Skin epidermis (tissue), 12 donors: ENCODE results near the gene HRAS.

Experiments used
- H3K27ac ChIP-seq, 21 experiments: fragments of 200-600 bp; sonication (generic) in 11 of 21; one replicate each; pipeline ENCODE4 v1.5.0; 2020; ENCODE audit warnings: mild to moderate bottlenecking in 3 of 21, inconsistent platforms in 2 of 21, moderate library complexity in 2 of 21
- H3K4me3 ChIP-seq, 7 experiments: fragments of 200-600 bp; sonication (generic) in 2 of 7; one replicate each; pipeline ENCODE4 v1.5.0; 2020; ENCODE audit warnings: inconsistent platforms in 2 of 7, mild to moderate bottlenecking in 2 of 7, moderate library complexity in 1 of 7

HRAS gene

DNA sequence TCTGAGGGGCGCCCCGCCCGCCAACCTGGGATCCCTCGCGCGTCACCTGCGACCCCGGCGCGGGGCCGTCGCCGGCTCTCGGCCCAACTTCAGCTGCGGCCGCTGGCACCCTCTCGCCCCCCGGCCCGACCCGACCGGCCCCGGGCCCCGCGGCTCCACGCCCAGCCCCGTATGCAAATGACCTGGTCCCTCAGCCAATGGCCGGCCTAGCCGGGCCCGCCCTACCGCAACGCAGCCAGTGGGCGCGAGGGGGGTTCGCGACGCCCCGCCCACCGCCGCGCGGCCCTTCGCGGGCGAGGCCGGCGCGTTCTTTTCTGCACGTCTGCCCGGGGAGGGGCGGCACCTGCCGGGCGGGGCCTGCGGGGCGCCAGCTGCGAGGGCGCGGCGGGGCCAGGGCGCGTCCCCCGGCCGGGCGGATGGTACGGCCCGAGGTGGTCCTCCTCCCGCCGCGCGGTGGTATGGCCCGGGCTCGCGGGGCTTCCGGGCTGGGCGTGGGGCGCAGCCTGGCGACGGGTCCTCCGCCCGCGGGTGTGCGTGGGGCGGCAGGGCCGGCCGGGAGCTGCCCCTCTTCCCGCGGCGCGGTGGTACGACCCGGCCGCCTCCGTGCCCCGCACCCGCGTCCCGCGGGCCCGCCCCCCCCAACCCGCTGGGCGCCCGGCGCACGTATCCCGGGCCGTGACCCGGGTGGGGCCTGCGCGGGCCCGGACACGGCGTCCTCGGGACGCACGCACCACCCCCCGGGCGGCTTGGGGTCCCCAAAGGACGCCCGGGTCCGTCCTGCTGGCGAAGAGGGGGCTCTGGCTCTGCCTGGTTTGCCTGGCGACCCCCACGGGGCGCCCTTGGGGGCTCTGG, 33.2 kb upstream of the HRAS start:
- H3K4me3 ChIP-seq: peak overlapping the region; percentile 46 to 73 (median 54)
- H3K27ac ChIP-seq: peak overlapping the region; percentile 75 to 97 (median 91)

DNA sequence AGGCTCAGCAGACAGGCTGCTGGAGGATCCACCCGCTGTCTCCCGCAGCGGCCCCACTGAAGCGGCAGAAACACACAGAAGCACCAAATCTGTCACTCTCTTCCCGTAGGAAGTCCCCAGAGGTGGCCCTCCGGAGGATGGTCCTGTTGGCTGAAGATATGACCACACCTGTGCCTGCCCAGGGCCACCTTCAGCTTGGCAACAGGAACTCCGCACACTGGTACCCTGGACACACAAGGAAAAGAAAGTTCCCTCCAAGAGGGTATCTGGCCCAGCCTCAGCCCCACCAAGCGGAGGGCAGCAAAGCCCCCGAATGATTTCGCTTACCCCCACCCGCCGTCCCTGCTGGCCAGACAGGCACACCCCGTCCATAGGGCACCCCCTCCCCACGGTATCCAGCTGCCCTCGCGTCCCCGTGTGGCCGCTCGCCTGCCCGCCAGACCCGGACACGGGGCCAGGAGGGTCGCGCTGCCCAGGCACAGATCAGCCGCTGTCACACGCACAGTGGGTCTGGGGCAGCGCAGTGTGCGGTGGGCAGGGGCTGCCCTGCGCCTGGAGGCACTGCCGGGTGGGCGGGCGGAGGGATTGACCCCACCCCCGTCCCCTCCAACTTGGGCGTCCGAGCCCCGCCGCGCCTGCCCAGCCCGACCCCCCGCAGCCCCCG, 32.4 kb upstream of the HRAS start:
- Histone ChIP-seq H3K27ac (peak overlapping the region in 20 of 21 experiments; percentile 52 to 97 (median 88)), H3K4me3 (peak overlapping the region; percentile 33 to 73 (median 54))

DNA sequence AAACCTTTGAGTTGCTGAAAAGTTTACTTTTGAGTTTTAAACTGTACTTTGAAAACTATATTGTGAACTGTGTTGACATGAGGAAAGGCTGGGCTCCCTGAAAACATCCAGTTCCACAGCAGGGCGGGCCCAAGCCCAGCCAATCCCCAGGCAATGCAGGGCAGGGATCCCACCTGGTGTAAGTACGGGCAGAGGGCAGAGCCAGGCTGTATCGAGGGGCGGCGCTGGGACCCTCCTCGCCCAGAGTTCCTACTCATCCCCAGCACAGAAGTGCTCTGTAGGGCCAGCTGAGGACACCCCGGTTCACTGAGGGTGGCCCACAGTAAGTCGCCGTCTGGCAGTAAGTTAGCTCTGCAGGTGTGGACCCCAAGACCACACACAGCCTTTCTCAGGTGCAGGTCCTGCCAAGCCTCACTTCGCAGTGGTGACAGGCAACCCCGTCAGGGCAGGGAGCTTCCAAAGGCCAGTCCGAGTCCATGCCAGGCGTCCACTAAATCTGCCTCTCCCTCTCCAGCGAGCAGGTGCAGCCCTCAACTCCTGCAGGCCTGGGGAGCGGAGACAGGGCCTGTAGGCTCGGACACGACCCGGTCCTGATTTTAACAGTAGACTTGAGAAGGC, 31.7 kb upstream of the HRAS start:
- H3K4me3 ChIP-seq: peak overlapping the region in 6 of 7 experiments; percentile 33 to 73 (median 52)
- H3K27ac ChIP-seq: peak overlapping the region in 16 of 21 experiments; percentile 67 to 97 (median 90)

DNA sequence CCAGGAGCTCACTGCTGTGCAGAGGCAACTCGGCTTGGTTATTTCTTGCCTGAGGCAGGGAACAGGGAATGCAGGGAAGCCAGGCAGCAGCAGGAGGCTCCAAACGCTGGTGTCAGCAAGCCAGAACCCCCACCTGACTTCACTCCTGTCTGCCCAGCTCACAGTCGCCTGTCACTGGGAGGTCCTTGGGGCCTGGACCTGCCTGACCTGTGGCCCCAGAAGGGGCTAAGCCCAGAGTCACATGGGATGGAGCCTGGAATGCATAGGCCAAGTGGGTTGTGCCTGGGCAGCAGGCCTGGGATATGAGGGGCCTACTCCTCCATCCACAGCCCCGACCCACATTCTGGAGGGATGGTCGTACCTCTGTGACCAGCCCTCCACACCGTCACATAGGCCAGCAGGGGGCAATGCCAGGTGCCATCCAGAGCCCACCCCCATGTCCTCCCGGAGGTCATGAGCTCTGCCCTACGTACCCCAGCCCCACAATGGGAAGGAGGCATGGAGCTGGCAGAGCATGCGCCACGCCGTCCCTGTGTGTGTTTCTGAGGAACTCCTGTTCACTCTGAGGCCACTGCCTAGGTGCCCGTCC, 30.6 kb upstream of the HRAS start:
- Histone ChIP-seq H3K27ac (peak overlapping the region in 1 of 21 experiments; percentile 29), H3K4me3 (no peak overlapping the region)

DNA sequence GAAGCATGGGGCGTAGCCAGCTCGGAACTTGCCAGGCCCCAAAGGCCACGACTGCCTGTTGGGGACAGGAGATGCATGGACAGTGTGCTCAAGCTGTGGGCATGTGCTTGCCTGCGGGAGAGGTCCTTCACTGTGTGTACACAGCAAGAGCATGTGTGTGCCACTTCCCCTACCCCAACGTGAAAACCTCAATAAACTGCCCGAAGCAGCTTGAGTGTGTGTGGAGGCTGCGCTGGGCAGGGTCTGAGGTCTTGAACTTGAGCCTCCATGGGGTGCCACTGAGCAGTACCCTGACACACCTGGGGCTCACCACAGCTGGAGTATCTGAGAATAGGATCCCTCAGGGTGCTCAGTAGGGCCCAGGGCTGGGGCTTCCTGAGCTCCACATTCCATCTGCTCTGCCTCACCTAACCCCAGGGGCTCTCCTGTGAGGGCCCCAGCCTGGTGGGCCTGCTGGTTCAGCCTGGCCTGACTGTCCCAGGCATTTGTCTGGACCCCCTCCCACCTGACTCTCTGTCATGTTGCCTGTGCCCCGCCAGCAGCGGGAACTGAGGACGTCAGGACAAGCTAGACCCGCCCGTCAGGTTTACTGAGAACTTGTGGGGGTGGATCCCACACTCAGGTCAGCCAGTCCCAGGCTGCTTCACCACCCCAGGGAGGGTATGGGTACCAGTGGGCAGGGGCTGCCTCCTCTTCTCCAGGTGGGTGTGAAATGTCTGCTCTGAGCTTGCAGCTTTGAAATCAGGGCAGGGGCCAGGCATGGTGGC, 28.6 kb upstream of the HRAS start:
- Histone ChIP-seq H3K4me3 (no peak overlapping the region), H3K27ac (peak overlapping the region in 5 of 21 experiments; percentile 11 to 61 (median 54))

DNA sequence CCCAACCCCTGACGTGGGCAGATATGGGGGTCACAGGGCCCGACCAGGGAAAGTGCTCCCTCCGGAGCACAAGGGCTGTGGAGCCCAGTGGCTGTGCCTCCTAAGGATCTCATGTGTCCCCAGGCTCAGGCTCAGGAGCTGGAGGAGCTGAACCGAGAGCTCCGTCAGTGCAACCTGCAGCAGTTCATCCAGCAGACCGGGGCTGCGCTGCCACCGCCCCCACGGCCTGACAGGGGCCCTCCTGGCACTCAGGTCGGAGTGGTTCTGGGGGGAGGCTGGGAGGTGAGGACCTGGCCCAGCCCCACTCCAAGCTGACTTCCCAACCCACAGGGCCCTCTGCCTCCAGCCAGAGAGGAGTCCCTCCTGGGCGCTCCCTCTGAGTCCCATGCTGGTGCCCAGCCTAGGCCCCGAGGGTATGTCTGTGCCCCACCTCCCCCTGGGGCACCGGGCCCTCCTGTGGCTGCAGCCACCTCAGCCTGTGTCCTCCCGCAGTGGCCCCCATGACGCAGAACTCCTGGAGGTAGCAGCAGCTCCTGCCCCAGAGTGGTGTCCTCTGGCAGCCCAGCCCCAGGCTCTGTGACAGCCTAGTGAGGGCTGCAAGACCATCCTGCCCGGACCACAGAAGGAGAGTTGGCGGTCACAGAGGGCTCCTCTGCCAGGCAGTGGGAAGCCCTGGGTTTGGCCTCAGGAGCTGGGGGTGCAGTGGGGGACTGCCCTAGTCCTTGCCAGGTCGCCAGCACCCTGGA, 27.9 kb upstream of the HRAS start:
- peak overlapping the region in 5 of 21 experiments; percentile 11 to 61 (median 54) for H3K27ac ChIP-seq

DNA sequence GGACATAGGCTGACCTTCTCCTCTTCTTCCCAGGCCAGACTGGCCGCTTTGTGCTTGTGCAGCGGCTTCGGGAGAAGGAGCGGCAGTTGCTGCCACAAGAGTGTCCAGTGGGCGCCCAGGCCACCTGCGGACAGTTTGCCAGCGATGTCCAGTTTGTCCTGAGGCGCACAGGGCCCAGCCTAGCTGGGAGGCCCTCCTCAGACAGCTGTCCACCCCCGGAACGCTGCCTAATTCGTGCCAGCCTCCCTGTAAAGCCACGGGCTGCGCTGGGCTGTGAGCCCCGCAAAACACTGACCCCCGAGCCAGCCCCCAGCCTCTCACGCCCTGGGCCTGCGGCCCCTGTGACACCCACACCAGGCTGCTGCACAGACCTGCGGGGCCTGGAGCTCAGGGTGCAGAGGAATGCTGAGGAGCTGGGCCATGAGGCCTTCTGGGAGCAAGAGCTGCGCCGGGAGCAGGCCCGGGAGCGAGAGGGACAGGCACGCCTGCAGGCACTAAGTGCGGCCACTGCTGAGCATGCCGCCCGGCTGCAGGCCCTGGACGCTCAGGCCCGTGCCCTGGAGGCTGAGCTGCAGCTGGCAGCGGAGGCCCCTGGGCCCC, 26.8 kb upstream of the HRAS start:
- Histone ChIP-seq H3K4me3 (peak overlapping the region in 5 of 7 experiments; percentile 85 to 93 (median 89)), H3K27ac (peak overlapping the region in 7 of 21 experiments; percentile 32 to 97 (median 84))

More for the DNA sequence above, 27.9 kb upstream of the HRAS start:
- H3K4me3 ChIP-seq: no peak overlapping the region

DNA sequence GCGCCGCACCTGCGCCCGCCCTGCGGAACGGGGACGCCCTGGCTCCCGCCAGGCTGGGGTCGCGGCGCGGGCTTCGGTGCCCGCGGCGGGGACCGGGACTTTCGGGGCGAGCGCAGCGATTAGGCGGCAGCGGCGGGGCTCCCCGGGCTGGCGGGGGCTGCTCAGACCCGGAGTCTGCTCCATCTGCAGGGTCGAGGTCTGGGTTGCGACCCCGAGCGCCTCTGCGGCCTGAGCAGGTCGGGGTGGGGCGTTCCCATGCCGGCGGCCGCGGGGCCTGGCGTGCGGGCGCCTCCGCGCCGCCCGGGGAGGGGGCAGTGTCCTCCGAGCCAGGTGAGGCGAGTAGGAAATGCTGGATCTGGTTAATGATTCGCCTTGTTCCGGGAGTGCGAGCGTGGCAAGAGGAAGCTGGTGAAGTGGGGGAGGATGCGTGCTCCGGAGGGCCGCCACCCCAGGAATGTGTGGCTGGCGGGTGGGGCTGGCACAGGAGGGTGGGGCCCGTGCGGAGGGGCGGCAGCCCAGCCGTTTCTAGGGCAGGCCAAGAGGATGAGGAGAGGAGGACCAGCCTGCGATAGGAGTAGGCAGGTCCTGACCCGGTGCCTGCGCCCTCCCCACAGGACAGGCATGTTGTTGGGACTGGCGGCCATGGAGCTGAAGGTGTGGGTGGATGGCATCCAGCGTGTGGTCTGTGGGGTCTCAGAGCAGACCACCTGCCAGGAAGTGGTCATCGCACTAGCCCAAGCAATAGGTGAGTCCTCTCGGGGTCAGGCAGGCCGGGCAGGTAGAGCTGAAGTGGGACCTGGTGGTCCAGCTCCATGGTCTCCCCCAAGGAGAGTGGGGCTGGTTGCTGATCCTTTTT, 26.0 kb upstream of the HRAS start:
- peak overlapping the region; percentile 34 to 97 (median 84) for H3K27ac ChIP-seq
- peak overlapping the region; percentile 85 to 93 (median 89) for H3K4me3 ChIP-seq

DNA sequence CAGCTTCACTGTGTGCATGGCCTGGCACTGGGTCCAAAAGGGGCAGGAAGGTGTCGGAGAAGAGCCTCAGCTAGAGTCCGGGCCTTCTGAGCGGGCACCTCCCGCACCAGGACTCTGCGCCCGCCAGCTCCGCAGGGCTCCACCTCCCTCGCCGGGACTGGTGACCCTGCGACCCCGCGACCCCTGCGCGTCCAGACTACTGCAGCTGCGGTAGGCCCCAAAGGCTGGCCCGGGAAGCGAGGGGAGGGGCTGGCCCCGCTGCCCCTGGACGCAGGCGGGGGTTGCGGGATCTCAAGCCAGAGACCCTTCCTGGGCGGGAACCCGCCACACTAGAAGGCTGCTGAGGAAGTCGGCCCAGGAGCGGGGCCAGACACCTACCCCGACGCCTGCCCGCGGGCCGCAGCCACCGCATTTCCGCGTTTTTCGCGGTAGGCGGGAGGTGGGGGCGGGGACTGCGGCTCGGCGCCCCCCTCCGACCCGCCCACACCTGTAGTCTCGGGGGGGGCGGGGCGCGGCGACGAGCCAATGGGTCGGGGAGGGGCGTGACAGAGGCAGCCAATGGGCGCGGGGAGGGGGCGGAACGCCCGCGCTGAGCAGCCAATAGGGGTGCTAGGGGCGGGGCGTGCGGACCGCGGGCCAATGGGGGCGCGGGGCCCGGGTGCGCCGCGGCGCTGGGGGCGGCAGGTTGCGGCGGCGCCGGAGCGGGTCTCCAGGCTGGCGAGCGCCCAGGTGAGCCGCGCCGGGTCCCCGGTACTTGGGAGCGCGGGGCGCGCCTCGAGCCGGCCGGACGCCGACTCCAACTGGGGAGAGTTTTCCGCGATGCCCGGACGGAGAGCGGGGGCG, 25.1 kb upstream of the HRAS start, which contains the start of the genes LMNTD2 and RASSF7:
Gene LMNTD2, minus strand, starts transcription at position 434 of the 843 bp plus-strand sequence. Its CDS starts 22 bp downstream, at position 412.
Gene RASSF7, plus strand, starts transcription at position 666 of the 843 bp plus-strand sequence. CDS start 799 bp downstream, outside the sequence.
- Histone ChIP-seq H3K27ac (peak within 1 kb of the TSS; percentile 42 to 97 (median 88)), H3K4me3 (peak within 1 kb of the TSS; percentile 85 to 93 (median 89))

DNA sequence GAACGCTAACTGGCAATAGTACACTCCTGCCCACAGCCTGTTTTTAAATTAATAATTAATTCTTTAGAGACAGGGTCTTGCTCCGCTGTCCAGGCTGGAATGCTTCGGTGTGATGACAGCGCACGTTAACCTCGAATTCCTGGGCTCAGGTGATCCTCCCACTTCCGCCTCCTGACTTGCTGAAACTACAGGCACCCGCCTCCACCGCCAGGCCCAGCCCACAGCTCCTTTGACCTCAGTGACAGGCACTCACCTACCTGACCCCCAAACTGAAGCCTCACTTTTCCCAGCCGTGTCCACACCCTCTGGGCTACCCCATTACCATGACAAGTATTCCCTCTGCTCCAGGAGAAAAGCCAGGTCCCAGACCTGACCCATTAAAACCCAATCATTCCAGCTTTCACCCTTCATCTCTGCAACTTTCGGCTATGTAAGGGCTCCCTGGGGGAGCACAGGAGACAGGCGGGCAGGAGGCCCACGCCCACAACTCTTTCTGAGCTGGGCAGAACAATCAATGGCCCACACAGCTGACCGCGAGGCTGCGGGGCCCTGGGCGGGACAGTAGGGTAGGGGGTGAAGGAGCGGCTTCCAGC, 24.4 kb upstream of the HRAS start:
- H3K27ac ChIP-seq: peak overlapping the region; percentile 42 to 97 (median 87)

DNA sequence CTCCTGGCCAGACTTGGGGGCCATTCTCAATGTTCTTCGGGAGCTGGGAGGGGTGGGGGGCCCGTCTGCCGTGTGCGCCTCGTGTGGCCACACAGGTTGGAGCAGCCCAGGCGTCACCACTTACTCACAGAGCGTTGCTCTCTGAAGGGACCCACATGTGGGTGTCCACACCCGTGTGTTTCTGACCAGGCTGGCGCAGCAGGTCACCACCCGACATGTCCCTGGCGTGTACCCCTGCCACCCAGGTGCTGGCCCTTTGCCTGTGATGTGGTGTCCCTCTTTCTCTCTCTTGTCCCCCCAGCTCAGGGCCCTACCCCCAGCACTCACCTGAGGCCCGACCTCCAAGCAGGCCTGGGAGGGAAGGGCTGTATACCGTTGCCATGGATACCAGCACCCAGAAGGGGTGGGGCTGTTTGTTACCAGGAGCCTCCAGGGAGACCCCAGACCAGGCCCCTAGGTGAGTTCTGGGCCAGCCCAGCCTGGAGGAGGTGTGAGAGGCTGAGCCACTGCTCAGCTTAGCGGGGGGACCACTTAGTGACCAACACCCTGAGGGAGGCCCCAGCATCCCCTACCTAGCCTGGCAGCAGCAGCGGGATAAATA, 23.7 kb upstream of the HRAS start:
- Histone ChIP-seq H3K27ac (peak overlapping the region in 4 of 21 experiments; percentile 83 to 97 (median 91)), H3K4me3 (no peak overlapping the region)

More for the DNA sequence above, 24.4 kb upstream of the HRAS start:
- peak overlapping the region; percentile 85 to 93 (median 89) for H3K4me3 ChIP-seq

DNA sequence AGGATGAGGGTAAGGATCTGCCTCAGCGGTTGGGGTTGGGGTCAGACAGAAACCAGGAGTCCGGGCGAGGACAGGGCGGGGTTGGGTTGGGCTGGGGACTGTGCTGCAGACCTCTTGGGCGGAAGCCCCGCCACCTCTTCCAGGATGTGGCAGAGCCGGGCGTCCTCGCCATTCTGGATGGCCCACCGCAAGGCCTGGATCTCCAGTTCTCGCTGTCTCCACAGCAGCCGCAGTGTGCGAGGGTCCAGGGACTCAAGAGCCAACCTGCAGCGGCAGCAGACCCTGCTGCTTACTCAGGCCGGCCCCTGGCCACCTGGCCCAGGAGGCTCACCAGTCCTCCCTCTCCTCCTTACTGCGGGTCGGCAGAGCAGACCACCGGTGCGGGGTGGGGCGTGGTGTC, 23.1 kb upstream of the HRAS start:
- no peak overlapping the region for H3K27ac ChIP-seq
- H3K4me3 ChIP-seq: no peak overlapping the region

DNA sequence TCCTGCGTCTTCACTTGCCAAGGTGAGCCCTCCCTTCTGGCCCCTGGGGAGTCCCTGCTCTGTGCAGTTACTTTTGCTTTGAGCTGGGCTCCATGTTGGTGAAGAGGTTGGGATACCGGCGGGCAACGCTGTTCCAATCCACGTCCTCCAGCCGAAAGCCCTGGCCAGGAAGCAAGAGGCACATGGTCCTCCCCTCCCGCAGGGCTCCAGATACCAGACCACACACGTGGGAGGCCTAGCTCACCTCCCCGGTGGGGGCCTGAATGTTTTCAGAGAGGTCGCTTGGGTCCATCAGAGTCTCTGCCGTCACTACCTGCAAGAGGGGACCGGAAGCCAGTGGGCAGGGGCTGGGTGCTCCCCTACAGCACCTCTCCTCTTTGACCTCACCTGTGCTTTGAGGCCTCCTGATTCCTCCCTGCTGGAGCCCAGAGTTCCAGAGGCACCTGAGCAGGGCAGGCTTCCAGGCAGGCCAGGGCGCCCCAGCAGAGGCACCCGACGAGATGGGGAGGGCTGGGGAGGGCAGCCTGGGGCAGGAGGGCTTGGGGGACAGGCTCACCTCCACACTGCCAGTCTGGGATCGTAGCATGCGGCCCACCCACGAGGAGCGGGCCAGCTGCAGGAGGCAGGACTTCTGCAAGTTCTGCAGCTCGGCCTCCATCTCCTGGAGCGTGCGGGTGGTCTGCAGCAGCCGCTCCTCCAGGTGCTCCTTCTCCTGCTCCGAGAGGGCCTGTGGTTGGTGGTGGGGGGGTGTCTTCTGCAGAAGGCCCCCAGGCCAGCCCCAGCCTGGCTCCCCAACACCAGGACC, 22.2 kb upstream of the HRAS start:
- Histone ChIP-seq H3K4me3 (no peak overlapping the region), H3K27ac (peak overlapping the region in 1 of 21 experiments; percentile 45)

DNA sequence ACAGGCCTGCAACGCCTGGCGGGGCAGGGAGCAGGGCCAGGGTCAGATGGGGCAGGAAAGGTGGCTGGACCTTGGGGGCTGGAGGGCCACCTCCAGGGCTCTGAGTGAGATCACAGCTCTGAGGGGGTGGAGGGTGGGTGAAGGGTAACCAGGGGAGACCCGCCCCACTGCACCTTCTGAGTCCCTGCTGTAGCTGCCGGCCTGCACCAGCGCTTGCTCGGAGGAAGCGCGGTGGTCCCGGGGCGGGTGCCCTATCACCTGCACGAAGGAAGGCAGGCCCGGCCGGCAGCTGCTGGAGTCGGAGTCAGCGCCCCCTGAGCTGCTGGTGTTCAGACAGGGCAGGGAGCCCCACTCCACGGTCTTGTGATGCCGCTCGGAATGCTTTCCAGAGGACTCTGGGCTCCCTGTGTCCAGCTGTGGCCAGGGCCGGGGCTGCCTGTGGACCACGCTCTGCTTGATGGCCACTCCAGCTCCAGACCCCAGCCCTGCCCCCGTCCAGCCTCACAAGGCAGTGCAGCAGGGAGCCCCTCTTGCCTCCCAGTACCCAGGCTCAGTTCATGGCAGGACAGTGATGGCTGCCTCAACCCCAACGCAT, 21.4 kb upstream of the HRAS start:
- Histone ChIP-seq H3K27ac (no peak overlapping the region), H3K4me3 (peak overlapping the region in 1 of 7 experiments; percentile 52)
